HEK293 (cell line): ENCODE results near the gene OR4K13.

Experiments used
- CTCF ChIP-seq: fragments of 450-650 bp; formaldehyde crosslinking; IDR thresholded peaks from 2 replicates; pipeline ENCODE4 v1.5.1; 2016; ENCODE audit warnings: missing biosample characterization, missing genetic modification characterization
- ELK4 ChIP-seq: IDR thresholded peaks from 2 replicates; pipeline ENCODE4 v1.6.1; 2011; ENCODE audit warnings: mild to moderate bottlenecking, low read depth, low read length, borderline replicate concordance
- PATZ1 ChIP-seq: fragments of 450-650 bp; formaldehyde crosslinking; IDR thresholded peaks from 2 replicates; pipeline ENCODE4 v1.5.1; 2016; ENCODE audit warnings: missing biosample characterization, missing genetic modification characterization
- TCF7L2 ChIP-seq: IDR thresholded peaks from 2 replicates; pipeline ENCODE4 v1.6.1; 2011; ENCODE audit warnings: low read depth, mild to moderate bottlenecking, inconsistent platforms, low read length, moderate library complexity, borderline replicate concordance
- ZNF114 ChIP-seq: fragments of 450-650 bp; formaldehyde crosslinking; IDR thresholded peaks from 2 replicates; pipeline ENCODE4 v1.5.0; 2017; ENCODE audit warnings: missing biosample characterization, missing genetic modification characterization
- ZNF2 ChIP-seq: fragments of 450-650 bp; formaldehyde crosslinking; IDR thresholded peaks from 2 replicates; pipeline ENCODE4 v1.5.1; 2016; ENCODE audit warnings: missing biosample characterization, missing genetic modification characterization
- ZNF214 ChIP-seq: fragments of 450-650 bp; formaldehyde crosslinking; IDR thresholded peaks from 2 replicates; pipeline ENCODE4 v1.5.1; 2017; ENCODE audit warnings: missing biosample characterization, mild to moderate bottlenecking, missing genetic modification characterization, borderline replicate concordance
- ZNF221 ChIP-seq: fragments of 450-650 bp; formaldehyde crosslinking; IDR thresholded peaks from 2 replicates; pipeline ENCODE4 v1.5.1; 2017; ENCODE audit warnings: missing biosample characterization, missing genetic modification characterization, borderline replicate concordance
- ZNF354C ChIP-seq: fragments of 450-650 bp; formaldehyde crosslinking; IDR thresholded peaks from 2 replicates; pipeline ENCODE4 v1.5.1; 2016; ENCODE audit warnings: missing biosample characterization, missing genetic modification characterization, low read depth, borderline replicate concordance

GRCh38 chr14:19993438-19993837 is 42.4 kb downstream of the OR4K13 start:
- no peak for TF ChIP-seq CTCF
- TF ChIP-seq PATZ1 (tag by site-specific recombination), result no peak
- no peak for TF ChIP-seq ZNF114
- TF ChIP-seq ELK4, result no peak
- TF ChIP-seq ZNF2 (tag by site-specific recombination), result no peak
- TF ChIP-seq ZNF221 (tag by site-specific recombination), result no peak
- no peak for TF ChIP-seq ZNF214 (tag by site-specific recombination)
- TF ChIP-seq ZNF354C (tag by site-specific recombination), result no peak
- TF ChIP-seq TCF7L2, result no peak
